Stimulated activated CD4-positive, alpha-beta T cell treated with anti-CD3 and anti-CD28 coated beads, Interleukin-15, amount 100 ng/mL, for 1 hour (primary cell): ENCODE results near the gene LNPEP.
"Not testable (repeated sequence)": the region's sequence is repeated elsewhere in the genome, so short reads cannot be mapped to it uniquely, and the experiment has no call there.

Source experiments
- DNase-seq, 2 donors: peaks; one replicate each; pipeline ENCODE4 v3.0.0-alpha.2; 2020; ENCODE audit warnings: low read depth in 1 of 2, low spot score in 1 of 2

The LNPEP gene

GRCh38 chr5:97047076-97047475 is 111.2 kb downstream of the LNPEP start:
- DNase-seq: no peak

GRCh38 chr5:97049175-97049574 is 113.3 kb downstream of the LNPEP start:
- DNase-seq: no peak

- DNase-seq: no peak
Measured at GRCh38 chr5:97056263-97056662, 120.4 kb downstream of the LNPEP start.

GRCh38 chr5:97062046-97062445 is 126.2 kb downstream of the LNPEP start:
- no peak for DNase-seq

- DNase-seq: no peak
Measured at GRCh38 chr5:97063251-97063650, 127.4 kb downstream of the LNPEP start.

- DNase-seq: no peak
Measured at GRCh38 chr5:97065475-97065874, 129.6 kb downstream of the LNPEP start.

GRCh38 chr5:97067296-97067850 is 131.5 kb downstream of the LNPEP start:
- no peak for DNase-seq

- DNase-seq: no peak
Measured at GRCh38 chr5:97070234-97070633, 134.4 kb downstream of the LNPEP start.

- DNase-seq: no peak
Measured at GRCh38 chr5:97071101-97071500, 135.2 kb downstream of the LNPEP start.

GRCh38 chr5:97071993-97072392 is 136.1 kb downstream of the LNPEP start:
- no peak for DNase-seq

GRCh38 chr5:97072696-97073095 is 136.8 kb downstream of the LNPEP start:
- DNase-seq: no peak

GRCh38 chr5:97073420-97073819 is 137.5 kb downstream of the LNPEP start:
- DNase-seq: no peak

- DNase-seq: no peak
Measured at GRCh38 chr5:97074859-97075489, 139.1 kb downstream of the LNPEP start.

GRCh38 chr5:97075649-97076048 is 139.8 kb downstream of the LNPEP start:
- no peak for DNase-seq

GRCh38 chr5:97076098-97076497 is 140.2 kb downstream of the LNPEP start:
- no peak for DNase-seq

- no peak for DNase-seq
Measured at GRCh38 chr5:97077246-97077645, 141.4 kb downstream of the LNPEP start.

- no peak for DNase-seq
Measured at GRCh38 chr5:97078958-97079743, 143.3 kb downstream of the LNPEP start.

GRCh38 chr5:97084782-97085458 is 149.0 kb downstream of the LNPEP start:
- not testable (repeated sequence) for DNase-seq

GRCh38 chr5:97085459-97086181 is 149.7 kb downstream of the LNPEP start:
- no peak for DNase-seq
